Activated CD8-positive, alpha-beta T cell treated with anti-CD3 and anti-CD28 coated beads for 36 hours (primary cell): ENCODE data around the gene APOLD1. TPM values are rescaled to one million over a fixed set of nuclear protein-coding genes. Genes with fewer than 3 reads are reported as not detected.
A peak's percentile ranks its signal among the peaks of the same experiment; 100 is the strongest.

Experiments
- ATAC-seq: fragments of 200-7000 bp; cut with Tn5 transposase; one replicate; pipeline ENCODE4 v1.10.0; 2021; ENCODE audit warnings: mild to moderate bottlenecking, moderate library complexity
- CTCF ChIA-PET: fragments of 350-600 bp; sonication (Branson Sonifier 250); formaldehyde crosslinking; loops from one replicate; lab custom pipeline; 2021; ENCODE audit warnings: antibody characterized with exemption; lab: Charles Lee
- POLR2A ChIA-PET: fragments of 350-600 bp; sonication (Branson Sonifier 250); formaldehyde crosslinking; loops from one replicate; lab custom pipeline; 2021; ENCODE audit warnings: antibody characterized with exemption; lab: Charles Lee
- DNase-seq: peaks from one replicate; pipeline ENCODE4 v3.0.0-alpha.2; 2020
- H3K27ac Mint-ChIP-seq: one replicate; pipeline ENCODE4 v1.8.0; 2021; ENCODE audit warnings: mild to moderate bottlenecking, mixed read lengths
- H3K27me3 Mint-ChIP-seq: one replicate; pipeline ENCODE4 v1.8.0; 2021; ENCODE audit warnings: mixed read lengths
- H3K36me3 Mint-ChIP-seq: one replicate; pipeline ENCODE4 v1.8.0; 2021; ENCODE audit warnings: low read depth, mixed read lengths
- H3K4me1 Mint-ChIP-seq: one replicate; pipeline ENCODE4 v1.8.0; 2021; ENCODE audit warnings: low read depth, mixed read lengths
- H3K4me3 Mint-ChIP-seq: one replicate; pipeline ENCODE4 v1.8.0; 2021; ENCODE audit warnings: mild to moderate bottlenecking, moderate library complexity, mixed read lengths
- H3K9me3 Mint-ChIP-seq: one replicate; pipeline ENCODE4 v1.8.0; 2021; ENCODE audit warnings: mixed read lengths
- CTCF ChIP-seq: fragments of 200-600 bp; IDR thresholded peaks from one replicate; pipeline ENCODE4 v1.8.0; 2022; ENCODE audit warnings: antibody characterized with exemption, mild to moderate bottlenecking
- intact Hi-C: fragments of 100-400 bp; cut with micrococcal nuclease; formaldehyde crosslinking; loops from one replicate; pipeline ENCODE4 v1.10.0; 2022
- total RNA-seq, 2 experiments: library from RNA; stranded (reverse); gene quantifications; one replicate each; pipeline ENCODE4 v1.2.3, GENCODE V29; 2021

APOLD1 gene
- total RNA-seq, 2 experiments from 2014 or later = 5.7 to 6.3 TPM

DNA sequence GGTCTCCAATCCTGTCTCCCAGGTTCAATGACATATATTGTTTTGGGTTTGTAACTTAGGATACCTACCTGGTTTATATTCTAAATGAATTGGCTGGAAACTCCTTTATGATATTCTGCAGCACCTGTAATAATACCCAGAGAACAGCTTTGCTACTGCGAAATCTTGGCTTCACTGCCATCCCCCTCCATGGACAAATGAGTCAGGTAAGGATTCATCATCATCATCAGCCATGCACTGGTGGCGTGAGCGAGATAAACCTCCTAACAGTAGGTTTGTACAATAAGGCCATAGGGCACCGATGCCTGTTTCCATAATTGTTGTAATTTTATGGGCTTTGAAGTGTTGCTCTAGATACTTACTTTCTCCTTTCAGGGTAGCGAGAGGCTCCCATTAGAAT, 38.4 kb downstream of the APOLD1 start:
- intact Hi-C loops = no loop called here
- ATAC-seq = no peak

GRCh38 chr12:12835378-12836146, 50.1 kb downstream of the APOLD1 start:
- H3K36me3 Mint-ChIP-seq = peaks cover 43% of the 10 kb centered on the region
- POLR2A ChIA-PET = interaction anchor here (0.6 to 1.8 kb wide), 3 partner anchors 22 to 156 kb away, joined by 3 to 5 read pairs (median 3); partner anchors contain the start of gene DDX47
- no peak for DNase-seq
- H3K27ac Mint-ChIP-seq = peak overlapping the region; percentile 48
- no peak for TF ChIP-seq CTCF
- no peak for ATAC-seq
- H3K27me3 Mint-ChIP-seq = no peaks in the 10 kb centered on the region
- intact Hi-C loops = loop anchor here (10.0 kb wide), 1 partner anchor 59 kb away; the partner anchor contains the start of gene GPRC5A
- CTCF ChIA-PET = interaction anchor here (1.3 to 3.4 kb wide), 3 partner anchors 12 to 47 kb away, joined by 8 to 16 read pairs (median 9); partner anchors contain the start of gene DDX47
- no peaks in the 10 kb centered on the region for H3K9me3 Mint-ChIP-seq
- H3K4me3 Mint-ChIP-seq = no peak overlapping the region
- peaks cover 26% of the 10 kb centered on the region for H3K4me1 Mint-ChIP-seq

More for the DNA sequence above, 38.4 kb downstream of the APOLD1 start:
- H3K4me1 Mint-ChIP-seq = peaks cover 22% of the 10 kb centered on the region
- H3K27me3 Mint-ChIP-seq = no peaks in the 10 kb centered on the region
- peaks cover 62% of the 10 kb centered on the region for H3K36me3 Mint-ChIP-seq
- POLR2A ChIA-PET = interaction anchor here (1.1 kb wide), 1 partner anchor 23 kb away, joined by 5 read pairs; no protein-coding TSS in a partner anchor
- no peak for TF ChIP-seq CTCF
- CTCF ChIA-PET = interaction anchor here (1.9 to 3.7 kb wide), 3 partner anchors 10 to 35 kb away, joined by 7 to 19 read pairs (median 8); partner anchors contain the start of gene DDX47
- H3K4me3 Mint-ChIP-seq = no peak overlapping the region
- H3K9me3 Mint-ChIP-seq = no peaks in the 10 kb centered on the region
- H3K27ac Mint-ChIP-seq = no peak overlapping the region
- no peak for DNase-seq

DNA sequence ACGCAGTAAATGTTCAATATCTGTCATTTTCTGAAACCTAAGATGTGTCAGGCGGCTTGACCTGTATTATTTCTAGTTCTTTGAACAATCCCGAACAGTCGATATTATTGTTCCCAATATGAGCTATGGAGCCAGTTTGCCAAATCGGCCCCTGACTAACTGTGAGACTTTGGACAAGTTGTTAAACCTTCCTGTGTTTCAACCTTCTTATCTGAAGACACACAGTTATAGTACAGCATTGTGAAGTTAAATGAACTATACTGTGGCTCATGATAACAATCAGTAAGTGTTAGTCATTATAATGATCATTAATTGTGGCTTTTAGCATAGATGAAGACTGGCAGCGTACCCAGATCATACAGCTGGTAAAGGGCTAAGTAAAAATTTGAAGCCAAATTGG, 51.1 kb downstream of the APOLD1 start:
- Mint-ChIP-seq H3K27me3 (no peaks in the 10 kb centered on the region), H3K27ac (no peak overlapping the region), H3K36me3 (peaks cover 39% of the 10 kb centered on the region), H3K4me1 (peaks cover 26% of the 10 kb centered on the region), H3K9me3 (no peaks in the 10 kb centered on the region), H3K4me3 (no peak overlapping the region)
- POLR2A ChIA-PET = interaction anchor here (1.8 kb wide), 1 partner anchor 23 kb away, joined by 5 read pairs; the partner anchor contains the start of gene DDX47
- DNase-seq = no peak
- ATAC-seq = no peak
- CTCF ChIA-PET = interaction anchor here (0.7 to 3.4 kb wide), 26 partner anchors 8 to 460 kb away, joined by 3 to 32 read pairs (median 4); partner anchors contain the start of genes DDX47 and GPRC5A
- intact Hi-C loops = loop anchor here (10.0 kb wide), 1 partner anchor 58 kb away; the partner anchor contains the start of gene GPRC5A
- TF ChIP-seq CTCF = no peak

DNA sequence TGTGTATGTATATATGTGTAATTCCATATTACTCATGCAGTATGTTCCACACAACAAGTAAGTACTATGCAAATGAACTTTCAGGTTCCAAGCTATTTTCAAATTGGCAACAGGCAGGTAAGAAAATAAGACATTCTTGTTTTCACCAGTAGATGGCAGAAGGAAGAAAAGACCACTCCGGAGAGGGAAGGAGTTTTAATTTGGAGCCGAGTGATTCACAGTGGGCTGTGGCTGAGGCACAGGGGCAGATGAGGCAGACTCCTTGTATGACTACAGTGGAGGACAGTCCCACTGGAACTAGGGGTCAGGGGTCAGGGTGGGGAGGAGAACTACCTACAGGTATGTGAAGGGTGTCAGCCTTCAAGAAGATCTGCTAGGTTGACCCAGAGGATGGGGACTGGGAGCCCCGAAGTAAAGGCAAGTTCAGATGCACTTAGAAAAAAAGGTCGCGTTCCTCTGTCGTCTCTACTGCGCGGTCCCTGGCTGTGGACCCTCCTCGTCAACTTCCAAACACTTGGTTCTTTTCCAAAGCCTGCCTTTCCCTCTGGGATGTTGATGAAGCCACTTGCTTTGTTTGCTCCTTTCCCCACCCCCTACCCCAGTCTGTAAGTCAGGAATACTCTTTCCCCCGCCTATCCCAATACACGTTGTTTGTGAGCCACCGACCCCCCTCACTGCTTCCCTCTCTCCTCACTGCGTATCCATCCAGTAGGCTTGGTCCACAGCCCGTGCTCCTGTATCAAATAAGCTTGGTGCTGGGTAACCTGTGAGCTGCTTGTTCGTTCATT, 51.8 kb downstream of the APOLD1 start:
- ChIA-PET POLR2A (interaction anchor here (1.8 kb wide), 1 partner anchor 24 kb away, joined by 5 read pairs; the partner anchor contains the start of gene DDX47), CTCF (interaction anchor here (0.7 to 3.4 kb wide), 29 partner anchors 9 to 460 kb away, joined by 3 to 32 read pairs (median 4); partner anchors contain the start of genes DDX47 and GPRC5A)
- DNase-seq (peak; percentile 65), ATAC-seq (peak; percentile 94)
- intact Hi-C loops = loop anchor here (10.0 kb wide), 1 partner anchor 58 kb away; the partner anchor contains the start of gene GPRC5A
- Mint-ChIP-seq H3K4me1 (peaks cover 26% of the 10 kb centered on the region), H3K36me3 (peaks cover 34% of the 10 kb centered on the region), H3K4me3 (no peak overlapping the region), H3K27me3 (no peaks in the 10 kb centered on the region), H3K9me3 (no peaks in the 10 kb centered on the region), H3K27ac (no peak overlapping the region)
- peak; percentile 46 for TF ChIP-seq CTCF
